Stimulated activated CD4-positive, alpha-beta T cell treated with anti-CD3 and anti-CD28 coated beads, Interleukin-2, amount 100 ng/mL, for 24 hours (primary cell): ENCODE results near the gene KCNF1.

Experiments used
- DNase-seq, 2 donors: peaks; one replicate each; pipeline ENCODE4 v3.0.0-alpha.2; 2020

Gene KCNF1

GRCh38 chr2:10921525-10921924, 9.8 kb downstream of the KCNF1 start:
- no peak for DNase-seq

- no peak for DNase-seq
These were observed 10.7 kb downstream of the KCNF1 start for GRCh38 chr2:10922307-10923007.

GRCh38 chr2:10923008-10923375, 11.3 kb downstream of the KCNF1 start:
- DNase-seq: no peak

- DNase-seq: no peak
These were observed 12.2 kb downstream of the KCNF1 start for GRCh38 chr2:10923965-10924364.

- no peak for DNase-seq
These were observed 12.7 kb downstream of the KCNF1 start for GRCh38 chr2:10924441-10924840.

- no peak for DNase-seq
These were observed 13.1 kb downstream of the KCNF1 start for GRCh38 chr2:10924859-10925258.

- no peak for DNase-seq
These were observed 14.6 kb downstream of the KCNF1 start for GRCh38 chr2:10926191-10926820.

- no peak for DNase-seq
These were observed 19.2 kb downstream of the KCNF1 start for GRCh38 chr2:10930721-10931516.

- no peak for DNase-seq
These were observed 20.0 kb downstream of the KCNF1 start for GRCh38 chr2:10931710-10932255.

GRCh38 chr2:10932345-10933151, 20.8 kb downstream of the KCNF1 start:
- DNase-seq: no peak

GRCh38 chr2:10933700-10934225, 22.0 kb downstream of the KCNF1 start:
- no peak for DNase-seq

- no peak for DNase-seq
These were observed 22.7 kb downstream of the KCNF1 start for GRCh38 chr2:10934308-10934978.

- no peak for DNase-seq
These were observed 23.2 kb downstream of the KCNF1 start for GRCh38 chr2:10934979-10935350.

- no peak for DNase-seq
These were observed 23.7 kb downstream of the KCNF1 start for GRCh38 chr2:10935366-10935918.

GRCh38 chr2:10935953-10936942, 24.5 kb downstream of the KCNF1 start:
- DNase-seq: no peak

GRCh38 chr2:10939058-10939457, 27.3 kb downstream of the KCNF1 start:
- no peak for DNase-seq

- DNase-seq: no peak
These were observed 28.9 kb downstream of the KCNF1 start for GRCh38 chr2:10940596-10940995.

- DNase-seq: no peak
These were observed 29.6 kb downstream of the KCNF1 start for GRCh38 chr2:10941383-10941782.

GRCh38 chr2:10944799-10945198, 33.1 kb downstream of the KCNF1 start:
- no peak for DNase-seq

GRCh38 chr2:10946394-10946793, 34.7 kb downstream of the KCNF1 start:
- DNase-seq: no peak
